Body of pancreas (tissue), 4 donors: ENCODE results near the gene CAPN3. TPM values are rescaled to one million over a fixed set of nuclear protein-coding genes. Genes with fewer than 3 reads are reported as not detected.

Experiments used
- ATAC-seq: fragments of 150-250 bp; one replicate; pipeline ENCODE4 v1.9.1; 2016
- DNase-seq, 4 donors: peaks; one replicate each; pipeline ENCODE4 v3.0.0-alpha.2; 2019
- H3K27ac ChIP-seq, 4 donors: fragments of 200-600 bp; sonication (generic); 1 replicate in 3 of 4; 2 replicates in 1 of 4; pipeline versions ENCODE4 v1.5.1 to v1.6.1; 2016 to 2019; ENCODE audit warnings: mild to moderate bottlenecking in 1 of 4, mixed read lengths in 1 of 4, moderate library complexity in 1 of 4
- H3K27me3 ChIP-seq, 2 donors: fragments of 200-600 bp; sonication (generic); one replicate each; pipeline ENCODE4 v1.6.0; 2016; ENCODE audit warnings: mild to moderate bottlenecking in 1 of 2
- H3K36me3 ChIP-seq, 2 donors: fragments of 200-600 bp; sonication (generic); replicated peaks in 1 of 2; 2 replicates each; pipeline ENCODE4 v1.5.1; 2016; ENCODE audit warnings: low read depth in 2 of 2; ENCODE audit not compliant: insufficient read depth in 1 of 2
- H3K4me1 ChIP-seq: fragments of 200-600 bp; sonication (generic); one replicate; pipeline ENCODE4 v1.6.0; 2016
- H3K4me3 ChIP-seq, 2 donors: fragments of 200-600 bp; sonication (generic); 1 replicate in 1 of 2; 2 replicates in 1 of 2; pipeline ENCODE4 v1.5.1; 2016 to 2019
- H3K9me3 ChIP-seq, 3 donors: fragments of 200-600 bp; sonication (generic); 1 replicate in 2 of 3; 2 replicates in 1 of 3; pipeline ENCODE4 v1.5.1; 2016
- CTCF ChIP-seq, 7 experiments: fragments of 450-650 bp in 4 of 7; fragments of 200-600 bp in 3 of 7; sonication (generic) in 3 of 7; IDR thresholded peaks; one replicate each; pipeline ENCODE4 v1.5.1; 2016 to 2019; ENCODE audit warnings: antibody characterized with exemption in 7 of 7
- POLR2A ChIP-seq, 3 donors: fragments of 450-650 bp; IDR thresholded peaks; one replicate each; pipeline ENCODE4 v1.6.1; 2016; ENCODE audit warnings: antibody characterized with exemption in 3 of 3, mild to moderate bottlenecking in 2 of 3
- WGBS, 2 donors: methylation state at CpG; one replicate each; pipeline ENCODE4 v1.1.5; 2017; 5-methylcytosine and 5-hydroxymethylcytosine counted together
- intact Hi-C: fragments of 100-400 bp; cut with DNase I; formaldehyde crosslinking; loops from one replicate; pipeline ENCODE4 v1.15.1; 2023
- total RNA-seq, 2 donors: library from RNA; depleted of rRNA; stranded (reverse); fragments of >200 nt; gene quantifications; one replicate each; pipeline ENCODE4 v1.1.0, GENCODE V29; 2016

CAPN3 gene
- total RNA-seq, 2 donors from 2014 or later: 6.3 to 9.6 TPM

- Histone ChIP-seq H3K4me1 (no peaks in the 10 kb centered on the region), H3K27ac (no peak overlapping the region), H3K36me3 (peaks cover 0 to 21% of the 10 kb centered on the region in 2 donors), H3K27me3 (no peaks in the 10 kb centered on the region), H3K9me3 (no peaks in the 10 kb centered on the region), H3K4me3 (no peak overlapping the region)
- WGBS, 2 donors: 88 to 91% methylated on average over 7 of the region's 7 CpGs
- ATAC-seq (no peak), DNase-seq (no peak)
- TF ChIP-seq CTCF (IDR thresholded peaks at IDR 0.05): no peak
- intact Hi-C loops: no loop called here
These were observed 60.1 kb downstream of the CAPN3 start for GRCh38 chr15:42419369-42419768.

- no peak for ATAC-seq
- Histone ChIP-seq H3K9me3 (no peaks in the 10 kb centered on the region), H3K36me3 (peaks cover 0 to 26% of the 10 kb centered on the region in 2 donors), H3K27ac (no peak overlapping the region), H3K27me3 (no peaks in the 10 kb centered on the region), H3K4me3 (no peak overlapping the region), H3K4me1 (no peaks in the 10 kb centered on the region)
- TF ChIP-seq CTCF (IDR thresholded peaks at IDR 0.05): no peak
- TF ChIP-seq POLR2A (IDR thresholded peaks at IDR 0.05): no peak
- WGBS, 2 donors: 90 to 93% methylated on average over 2 of the region's 2 CpGs
- DNase-seq: no peak
- intact Hi-C loops: no loop called here
These were observed 62.1 kb downstream of the CAPN3 start for GRCh38 chr15:42421376-42421775.

GRCh38 chr15:42427429-42428223 is 68.3 kb downstream of the CAPN3 start:
- WGBS, 2 donors: 78 to 87% methylated on average over 6 to 7 of the region's 7 CpGs
- intact Hi-C loops: no loop called here
- Histone ChIP-seq H3K9me3 (no peaks in the 10 kb centered on the region), H3K36me3 (peaks cover 0 to 35% of the 10 kb centered on the region in 2 donors), H3K4me1 (no peaks in the 10 kb centered on the region), H3K27me3 (no peaks in the 10 kb centered on the region), H3K27ac (no peak overlapping the region), H3K4me3 (no peak overlapping the region)
- DNase-seq: no peak
- TF ChIP-seq CTCF (IDR thresholded peaks at IDR 0.05) (no peak), POLR2A (IDR thresholded peaks at IDR 0.05) (no peak)
- no peak for ATAC-seq

- no peak overlapping the region for H3K27ac ChIP-seq
- DNase-seq (peak in 2 of 4 donors; percentile 7 to 13), ATAC-seq (no peak)
- intact Hi-C loops: no loop called here
- peaks cover 9 to 11% of the 10 kb centered on the region in 2 donors for H3K36me3 ChIP-seq
- TF ChIP-seq POLR2A (IDR thresholded peaks at IDR 0.05) (no peak), CTCF (IDR thresholded peaks at IDR 0.05) (no peak)
- no peaks in the 10 kb centered on the region for H3K4me1 ChIP-seq
- no peaks in the 10 kb centered on the region for H3K27me3 ChIP-seq
- H3K9me3 ChIP-seq: no peaks in the 10 kb centered on the region
- H3K4me3 ChIP-seq: no peak overlapping the region
- 79 to 84% methylated on average over 5 of the region's 5 CpGs for WGBS, 2 donors
These were observed 85.2 kb downstream of the CAPN3 start for GRCh38 chr15:42444415-42445063.
